ENCODE results near the gene PRPS2. TPM values are rescaled to one million over a fixed set of nuclear protein-coding genes. Genes with fewer than 3 reads are reported as not detected.
A peak's percentile ranks its signal among the peaks of the same experiment; 100 is the strongest.

Gene PRPS2
- total RNA-seq: 1 to 10 TPM; 3.5 to 8.0 TPM

GRCh38 chrX:12791257-12792228 lies at the start of gene PRPS2:
TSS of gene PRPS2 (plus strand) at chrX:12791412. CDS start at chrX:12791498, 86 bp downstream.
- no peaks in the 10 kb centered on the region for H3K36me3 ChIP-seq
- H3K27me3 ChIP-seq: peaks cover 0 to 4% of the 10 kb centered on the region in 2 donors
- no peak for TF ChIP-seq CTCF (IDR thresholded peaks at IDR 0.05)
- H3K9me3 ChIP-seq: peaks cover 6 to 13% of the 10 kb centered on the region in 2 donors
- peak within 1 kb of the TSS; percentile 11 to 16 for H3K27ac ChIP-seq
- H3K4me3 ChIP-seq: peak within 1 kb of the TSS; percentile 47 to 58
- no peak for DNase-seq (ENCODE audit: low spot score)
- H3K4me1 ChIP-seq: no peaks in the 10 kb centered on the region

- Histone ChIP-seq H3K27ac (no peak overlapping the region), H3K4me3 (no peak overlapping the region), H3K27me3 (no peaks in the 10 kb centered on the region), H3K36me3 (no peaks in the 10 kb centered on the region), H3K9me3 (no peaks in the 10 kb centered on the region), H3K4me1 (no peaks in the 10 kb centered on the region)
- no peak for TF ChIP-seq CTCF (IDR thresholded peaks at IDR 0.05)
- DNase-seq (ENCODE audit: low spot score): no peak
Observed at GRCh38 chrX:12741416-12741815, 49.8 kb upstream of the PRPS2 start.

GRCh38 chrX:12747433-12747832 lies 43.8 kb upstream of the PRPS2 start:
- Histone ChIP-seq H3K27me3 (no peaks in the 10 kb centered on the region), H3K27ac (no peak overlapping the region), H3K4me1 (no peaks in the 10 kb centered on the region), H3K36me3 (no peaks in the 10 kb centered on the region), H3K9me3 (peaks cover 0 to 11% of the 10 kb centered on the region in 2 donors), H3K4me3 (no peak overlapping the region)
- no peak for DNase-seq (ENCODE audit: low spot score)
- no peak for TF ChIP-seq CTCF (IDR thresholded peaks at IDR 0.05)

- Histone ChIP-seq H3K27me3 (no peaks in the 10 kb centered on the region), H3K36me3 (no peaks in the 10 kb centered on the region), H3K9me3 (peaks cover 0 to 11% of the 10 kb centered on the region in 2 donors), H3K4me1 (no peaks in the 10 kb centered on the region), H3K27ac (no peak overlapping the region), H3K4me3 (no peak overlapping the region)
- DNase-seq (ENCODE audit: low spot score): no peak
- no peak for TF ChIP-seq CTCF (IDR thresholded peaks at IDR 0.05)
Observed at GRCh38 chrX:12751887-12752286, 39.3 kb upstream of the PRPS2 start.

GRCh38 chrX:12753366-12753765 lies 37.8 kb upstream of the PRPS2 start:
- H3K27ac ChIP-seq: no peak overlapping the region
- H3K36me3 ChIP-seq: no peaks in the 10 kb centered on the region
- no peaks in the 10 kb centered on the region for H3K27me3 ChIP-seq
- DNase-seq (ENCODE audit: low spot score): no peak
- peaks cover 0 to 11% of the 10 kb centered on the region in 2 donors for H3K9me3 ChIP-seq
- no peak overlapping the region for H3K4me3 ChIP-seq
- no peaks in the 10 kb centered on the region for H3K4me1 ChIP-seq
- no peak for TF ChIP-seq CTCF (IDR thresholded peaks at IDR 0.05)
